ENCODE data around the gene VOPP1.

DNA sequence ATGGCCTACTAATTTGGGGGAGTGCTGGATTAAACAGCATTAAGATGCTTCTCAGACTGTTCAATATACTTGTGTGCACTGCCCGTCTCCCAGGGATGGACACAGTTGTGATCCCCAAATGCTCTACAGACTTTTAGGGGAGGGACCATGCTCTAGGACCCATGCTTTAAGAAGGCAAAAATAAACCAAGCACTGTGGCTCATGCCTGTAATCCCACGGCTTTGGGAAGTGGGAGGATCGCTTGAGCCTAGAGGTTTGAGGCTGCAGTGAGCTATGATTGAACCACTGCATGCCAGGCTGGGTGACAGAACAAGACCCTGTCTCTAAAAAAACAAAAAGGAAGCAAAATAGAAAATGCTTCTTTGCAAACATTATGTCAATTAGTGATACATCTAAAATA is 102.6 kb downstream of the VOPP1 start:
- TF ChIP-seq EZH2 (IDR thresholded peaks at IDR 0.05; ENCODE audit: borderline replicate concordance, low read depth, low read length, severe bottlenecking), result no peak
- TF ChIP-seq, protein P1, sequence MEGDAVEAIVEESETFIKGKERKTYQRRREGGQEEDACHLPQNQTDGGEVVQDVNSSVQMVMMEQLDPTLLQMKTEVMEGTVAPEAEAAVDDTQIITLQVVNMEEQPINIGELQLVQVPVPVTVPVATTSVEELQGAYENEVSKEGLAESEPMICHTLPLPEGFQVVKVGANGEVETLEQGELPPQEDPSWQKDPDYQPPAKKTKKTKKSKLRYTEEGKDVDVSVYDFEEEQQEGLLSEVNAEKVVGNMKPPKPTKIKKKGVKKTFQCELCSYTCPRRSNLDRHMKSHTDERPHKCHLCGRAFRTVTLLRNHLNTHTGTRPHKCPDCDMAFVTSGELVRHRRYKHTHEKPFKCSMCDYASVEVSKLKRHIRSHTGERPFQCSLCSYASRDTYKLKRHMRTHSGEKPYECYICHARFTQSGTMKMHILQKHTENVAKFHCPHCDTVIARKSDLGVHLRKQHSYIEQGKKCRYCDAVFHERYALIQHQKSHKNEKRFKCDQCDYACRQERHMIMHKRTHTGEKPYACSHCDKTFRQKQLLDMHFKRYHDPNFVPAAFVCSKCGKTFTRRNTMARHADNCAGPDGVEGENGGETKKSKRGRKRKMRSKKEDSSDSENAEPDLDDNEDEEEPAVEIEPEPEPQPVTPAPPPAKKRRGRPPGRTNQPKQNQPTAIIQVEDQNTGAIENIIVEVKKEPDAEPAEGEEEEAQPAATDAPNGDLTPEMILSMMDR (IDR thresholded peaks at IDR 0.05; ENCODE audit: extremely low read depth in 1 of 2, insufficient read depth in 1 of 2, low read depth in 1 of 2, low read length in 2 of 2), result no peak
- TF ChIP-seq, protein P2, sequence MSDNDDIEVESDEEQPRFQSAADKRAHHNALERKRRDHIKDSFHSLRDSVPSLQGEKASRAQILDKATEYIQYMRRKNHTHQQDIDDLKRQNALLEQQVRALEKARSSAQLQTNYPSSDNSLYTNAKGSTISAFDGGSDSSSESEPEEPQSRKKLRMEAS (IDR thresholded peaks at IDR 0.05; ENCODE audit: insufficient read depth, insufficient read length), result no peak
- no peak for TF ChIP-seq POLR2A (IDR thresholded peaks at IDR 0.05; ENCODE audit: low read depth, low read length)
- no peak for TF ChIP-seq MYC (IDR thresholded peaks at IDR 0.05; ENCODE audit: low read depth, low read length)
- TF ChIP-seq POLR2AphosphoS5 (IDR thresholded peaks at IDR 0.05; ENCODE audit: insufficient read depth, low read depth, low read length), result no peak
- TF ChIP-seq GATA2 (IDR thresholded peaks at IDR 0.05; ENCODE audit: insufficient read depth, insufficient read length, low read depth, low read length), result no peak
- TF ChIP-seq FOS (IDR thresholded peaks at IDR 0.05; ENCODE audit: borderline replicate concordance, insufficient read depth, low read length), result no peak
- no peak for TF ChIP-seq JUN (IDR thresholded peaks at IDR 0.05; ENCODE audit: borderline replicate concordance, insufficient read depth, insufficient read length, low read depth)
